GM12878 (cell line): ENCODE data around the gene PNISR. TPM values are rescaled to one million over a fixed set of nuclear protein-coding genes. Genes with fewer than 3 reads are reported as not detected.

Experiments
- ATAC-seq: fragments of 200-7000 bp; cut with Tn5 transposase; 3 replicates; pipeline ENCODE4 v1.9.1; 2020; ENCODE audit warnings: mild to moderate bottlenecking, moderate library complexity
- BruUV-seq: library from RNA; stranded (reverse); fragments of 400-500 nt; replicated peaks from 2 replicates; lab custom pipeline; 2021; lab: Mats Ljungman, UMichigan
- CTCF ChIA-PET: fragments of 300-600 bp; sonication (Branson Sonifier 250); formaldehyde crosslinking; extraction: SDS; loops from one replicate; lab custom pipeline; 2021; ENCODE audit warnings: inconsistent platforms; lab: Yijun Ruan, JAX
- POLR2A ChIA-PET: fragments of 350-600 bp; formaldehyde crosslinking; extraction: SDS; loops from one replicate; lab custom pipeline; 2021; ENCODE audit warnings: inconsistent platforms; lab: Charles Lee
- RAD21 ChIA-PET: fragments of 300-600 bp; sonication (Branson Sonifier 250); formaldehyde crosslinking; loops from one replicate; lab custom pipeline; 2023; ENCODE audit warnings: antibody characterized with exemption; ENCODE audit not compliant: unreplicated experiment; lab: Charles Lee
- SMC1A ChIA-PET: fragments of 300-600 bp; sonication (Branson Sonifier 250); formaldehyde crosslinking; loops from one replicate; lab custom pipeline; 2023; ENCODE audit not compliant: unreplicated experiment, uncharacterized antibody; lab: Charles Lee
- DNase-seq: peaks from one replicate; pipeline ENCODE4 v3.0.0-alpha.2; 2011; ENCODE audit warnings: low read depth, low spot score
- FAIRE-seq: peaks from 3 replicates; lab custom pipeline; 2011; peaks lifted over from hg19 to GRCh38; lab: Jason Lieb, UNC
- H2AFZ ChIP-seq: 2 replicates; pipeline ENCODE4 v1.6.0; 2011; ENCODE audit warnings: low read depth, low read length, control low read depth; ENCODE audit not compliant: control insufficient read depth
- H3K27ac ChIP-seq: 2 replicates; pipeline ENCODE4 v1.5.1; 2011; ENCODE audit warnings: control low read depth; ENCODE audit not compliant: control insufficient read depth, insufficient read depth
- H3K27me3 ChIP-seq, 2 experiments: replicated peaks in 1 of 2; 2 replicates each; pipeline versions ENCODE4 v1.6.0 to v1.6.1; 2011; ENCODE audit warnings: low read length in 1 of 2; ENCODE audit not compliant: control insufficient read depth in 2 of 2, insufficient read depth in 2 of 2
- H3K36me3 ChIP-seq, 2 experiments: 2 replicates each; pipeline ENCODE4 v1.5.1; 2011; ENCODE audit warnings: low read length in 1 of 2; ENCODE audit not compliant: control insufficient read depth in 2 of 2, insufficient read depth in 2 of 2
- H3K4me1 ChIP-seq: 2 replicates; pipeline ENCODE4 v1.6.1; 2011; ENCODE audit warnings: mild to moderate bottlenecking, low read length, moderate library complexity, mixed read lengths; ENCODE audit not compliant: control insufficient read depth, insufficient read depth
- H3K4me2 ChIP-seq: 2 replicates; pipeline ENCODE4 v1.6.0; 2011; ENCODE audit warnings: control low read depth; ENCODE audit not compliant: control insufficient read depth, insufficient read depth
- H3K4me3 ChIP-seq: fragments of 200-600 bp; sonication (generic); 2 replicates; pipeline ENCODE4 v1.5.1; 2016
- H3K79me2 ChIP-seq: 2 replicates; pipeline ENCODE4 v1.6.0; 2011; ENCODE audit warnings: low read length; ENCODE audit not compliant: control insufficient read depth, insufficient read depth
- H3K9ac ChIP-seq: 2 replicates; pipeline ENCODE4 v1.8.0; 2011; ENCODE audit warnings: low read length, control low read depth, mixed read lengths; ENCODE audit not compliant: control insufficient read depth, insufficient read depth
- H3K9me3 ChIP-seq: replicated peaks from 3 replicates; pipeline ENCODE4 v1.5.1; 2011; ENCODE audit warnings: mild to moderate bottlenecking, low read length; ENCODE audit not compliant: control insufficient read depth, insufficient read depth
- H4K20me1 ChIP-seq: 2 replicates; pipeline ENCODE4 v1.6.0; 2011; ENCODE audit not compliant: control insufficient read depth, insufficient read depth
- BCL3 ChIP-seq: IDR thresholded peaks from 2 replicates; pipeline ENCODE4 v1.6.1; 2011; ENCODE audit warnings: borderline replicate concordance, low read depth, mild to moderate bottlenecking, moderate library complexity, low read length; ENCODE audit not compliant: insufficient read depth, poor library complexity, severe bottlenecking
- CHD1 ChIP-seq: IDR thresholded peaks from 2 replicates; pipeline ENCODE4 v1.6.1; 2012; ENCODE audit warnings: low read depth, low read length, improper control_type of control experiment
- ETV6 ChIP-seq, 2 experiments: fragments of 450-650 bp in 1 of 2; IDR thresholded peaks in 1 of 2; conservative IDR thresholded peaks in 1 of 2; 2 replicates each; pipeline ENCODE4 v1.6.1; 2014; ENCODE audit warnings: antibody characterized with exemption in 1 of 2, borderline replicate concordance in 1 of 2, low read depth in 1 of 2, mild to moderate bottlenecking in 1 of 2, moderate library complexity in 1 of 2
- GATAD2B ChIP-seq: fragments of 450-650 bp; conservative IDR thresholded peaks from 2 replicates; pipeline ENCODE4 v1.6.1; 2017; ENCODE audit warnings: low read depth, mild to moderate bottlenecking, moderate library complexity
- MTA2 ChIP-seq: fragments of 450-650 bp; IDR thresholded peaks from 2 replicates; pipeline ENCODE4 v1.6.1; 2016; ENCODE audit warnings: low read depth, mild to moderate bottlenecking, moderate library complexity
- MTA3 ChIP-seq: IDR thresholded peaks from 2 replicates; pipeline ENCODE4 v1.6.1; 2012; ENCODE audit warnings: low read length, inconsistent platforms, borderline replicate concordance
- MYB ChIP-seq: fragments of 150-350 bp; IDR thresholded peaks from 2 replicates; pipeline ENCODE4 v1.6.1; 2014; ENCODE audit warnings: mild to moderate bottlenecking, low read depth, low read length, borderline replicate concordance
- POLR2AphosphoS2 ChIP-seq: IDR thresholded peaks from 2 replicates; pipeline ENCODE4 v1.6.1; 2011; ENCODE audit warnings: low read depth, mild to moderate bottlenecking, low read length, improper control_type of control experiment, moderate library complexity
- SIN3A ChIP-seq: IDR thresholded peaks from 2 replicates; pipeline ENCODE4 v1.6.1; 2012; ENCODE audit warnings: low read depth, low read length, improper control_type of control experiment
- ZNF274 ChIP-seq: IDR thresholded peaks from one replicate; pipeline ENCODE4 v1.8.0; 2011; ENCODE audit not compliant: insufficient read length, insufficient read depth
- WGBS: methylation state at CpG from one replicate; pipeline ENCODE4 v1.1.6; 2016; ENCODE audit warnings: low lambda C conversion rate; ENCODE audit not compliant: insufficient replicate concordance, insufficient coverage; ENCODE audit errors: missing lambda C conversion rate; 5-methylcytosine and 5-hydroxymethylcytosine counted together
- in situ Hi-C: fragments of 300-500 bp; cut with MboI; formaldehyde crosslinking; loops from 9 replicates; pipeline ENCODE4 v1.14.3; 2018; ENCODE audit warnings: mixed read lengths
- intact Hi-C: fragments of 100-400 bp; cut with micrococcal nuclease; formaldehyde crosslinking; loops from one replicate; pipeline ENCODE4 v1.14.2; 2022; ENCODE audit not compliant: unreplicated experiment
- polyA plus RNA-seq, 11 experiments: library from polyadenylated mRNA; depleted of rRNA in 4 of 11; unstranded in 6 of 11; stranded (reverse) in 5 of 11; fragments of >200 nt; fragmentation: Nextera tagmentation in 4 of 11; fragmentation: Illumina TruSeq in 1 of 11; extraction: Ambion mirVana in 4 of 11; extraction: Trizol in 1 of 11; gene quantifications; 1 replicate in 1 of 11; 2 replicates in 10 of 11; pipeline versions ENCODE4 v1.2.1 to v1.2.3, GENCODE V29; 2011 to 2016; ENCODE audit warnings: inconsistent platforms in 2 of 11, missing spikeins in 2 of 11, low read depth in 1 of 11
- total RNA-seq, 4 experiments: library from RNA; depleted of rRNA in 3 of 4; stranded (reverse); fragments of >200 nt in 3 of 4; fragmentation: Illumina TruSeq in 1 of 4; extraction: Trizol in 1 of 4; gene quantifications; 2 replicates each; pipeline versions ENCODE4 v1.2.1 to v1.2.3, GENCODE V29; 2013 to 2021
- TF ChIP-seq, protein P1 (sequence below): fragments of 450-650 bp; formaldehyde crosslinking; IDR thresholded peaks from 2 replicates; pipeline ENCODE4 v1.4.0; 2020; ENCODE audit warnings: mild to moderate bottlenecking, moderate library complexity

The PNISR gene
- total and polyA plus RNA-seq, 10 of the 15 experiments (the other 5 are each of a cell fraction or from before 2014, with no cell fraction given), result 79.1 to 180 (median 105) TPM

DNA sequence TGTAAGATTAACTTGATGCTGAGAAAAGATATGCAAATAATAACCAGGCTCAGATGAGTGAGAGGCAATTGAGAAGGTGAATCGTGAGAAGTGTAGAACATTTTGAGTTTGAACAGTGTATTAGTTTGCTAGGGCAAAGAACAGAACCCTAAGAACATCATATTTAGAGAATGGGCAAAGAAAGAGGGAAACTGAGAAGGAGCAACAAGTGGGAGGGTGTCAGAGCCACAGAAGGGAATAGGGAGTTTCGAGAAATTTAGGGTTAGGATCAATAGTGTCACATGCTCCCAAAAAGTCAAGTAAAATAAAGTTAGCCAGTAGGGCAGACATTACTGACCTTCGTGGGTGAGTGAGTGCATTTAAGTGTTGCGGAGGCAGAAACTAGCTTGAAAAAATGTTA lies 70.1 kb downstream of the PNISR start:
- Histone ChIP-seq H2AFZ (no peak overlapping the region), H3K27ac (no peak overlapping the region), H3K27me3 (peaks cover 0 to 3% of the 10 kb centered on the region in 2 experiments; a peak in 2 of 4 replicates), H3K4me1 (no peaks in the 10 kb centered on the region), H4K20me1 (no peaks in the 10 kb centered on the region), H3K36me3 (no peaks in the 10 kb centered on the region), H3K9ac (no peak overlapping the region), H3K4me3 (no peak overlapping the region), H3K9me3 (no peaks in the 10 kb centered on the region), H3K4me2 (no peak overlapping the region), H3K79me2 (no peaks in the 10 kb centered on the region)
- ChIA-PET RAD21 (no interaction called here), POLR2A (no interaction called here), SMC1A (no interaction called here), CTCF (no interaction called here)
- FAIRE-seq, result no peak
- intact Hi-C loops (no loop called here), in situ Hi-C loops (no loop called here)
- TF ChIP-seq BCL3, result no peak
- TF ChIP-seq GATAD2B, result no peak
- TF ChIP-seq POLR2AphosphoS2, result no peak
- TF ChIP-seq, protein P1, sequence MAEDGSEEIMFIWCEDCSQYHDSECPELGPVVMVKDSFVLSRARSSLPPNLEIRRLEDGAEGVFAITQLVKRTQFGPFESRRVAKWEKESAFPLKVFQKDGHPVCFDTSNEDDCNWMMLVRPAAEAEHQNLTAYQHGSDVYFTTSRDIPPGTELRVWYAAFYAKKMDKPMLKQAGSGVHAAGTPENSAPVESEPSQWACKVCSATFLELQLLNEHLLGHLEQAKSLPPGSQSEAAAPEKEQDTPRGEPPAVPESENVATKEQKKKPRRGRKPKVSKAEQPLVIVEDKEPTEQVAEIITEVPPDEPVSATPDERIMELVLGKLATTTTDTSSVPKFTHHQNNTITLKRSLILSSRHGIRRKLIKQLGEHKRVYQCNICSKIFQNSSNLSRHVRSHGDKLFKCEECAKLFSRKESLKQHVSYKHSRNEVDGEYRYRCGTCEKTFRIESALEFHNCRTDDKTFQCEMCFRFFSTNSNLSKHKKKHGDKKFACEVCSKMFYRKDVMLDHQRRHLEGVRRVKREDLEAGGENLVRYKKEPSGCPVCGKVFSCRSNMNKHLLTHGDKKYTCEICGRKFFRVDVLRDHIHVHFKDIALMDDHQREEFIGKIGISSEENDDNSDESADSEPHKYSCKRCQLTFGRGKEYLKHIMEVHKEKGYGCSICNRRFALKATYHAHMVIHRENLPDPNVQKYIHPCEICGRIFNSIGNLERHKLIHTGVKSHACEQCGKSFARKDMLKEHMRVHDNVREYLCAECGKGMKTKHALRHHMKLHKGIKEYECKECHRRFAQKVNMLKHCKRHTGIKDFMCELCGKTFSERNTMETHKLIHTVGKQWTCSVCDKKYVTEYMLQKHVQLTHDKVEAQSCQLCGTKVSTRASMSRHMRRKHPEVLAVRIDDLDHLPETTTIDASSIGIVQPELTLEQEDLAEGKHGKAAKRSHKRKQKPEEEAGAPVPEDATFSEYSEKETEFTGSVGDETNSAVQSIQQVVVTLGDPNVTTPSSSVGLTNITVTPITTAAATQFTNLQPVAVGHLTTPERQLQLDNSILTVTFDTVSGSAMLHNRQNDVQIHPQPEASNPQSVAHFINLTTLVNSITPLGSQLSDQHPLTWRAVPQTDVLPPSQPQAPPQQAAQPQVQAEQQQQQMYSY, result no peak
- TF ChIP-seq MTA3, result no peak
- TF ChIP-seq ETV6 (conservative IDR thresholded peaks at IDR 0.05 in 1 of 2, IDR thresholded peaks at IDR 0.05 in 1 of 2; ENCODE audit: borderline replicate concordance in 1 of 2, low read depth in 1 of 2), result no peak
- TF ChIP-seq MTA2, result no peak
- no peak for TF ChIP-seq SIN3A
- TF ChIP-seq CHD1, result no peak
- no peak for TF ChIP-seq ZNF274
- TF ChIP-seq MYB, result no peak
- no peak for DNase-seq
- 49% methylated on average over 4 of the region's 4 CpGs for WGBS
- BruUV-seq, result no TSS peak
- ATAC-seq, result no peak
